NAMALWA (cell line): ENCODE data around the gene FAM149A.
A peak's percentile ranks its signal among the peaks of the same experiment; 100 is the strongest.

Experiments
- DNase-seq: peaks from one replicate; pipeline ENCODE4 v3.0.0-alpha.2; 2015; ENCODE audit warnings: low spot score

FAM149A gene

GRCh38 chr4:186202490-186203140 is 98.1 kb downstream of the FAM149A start:
- DNase-seq: no peak

- no peak for DNase-seq
These were observed 98.9 kb downstream of the FAM149A start for GRCh38 chr4:186203406-186203805.

DNA sequence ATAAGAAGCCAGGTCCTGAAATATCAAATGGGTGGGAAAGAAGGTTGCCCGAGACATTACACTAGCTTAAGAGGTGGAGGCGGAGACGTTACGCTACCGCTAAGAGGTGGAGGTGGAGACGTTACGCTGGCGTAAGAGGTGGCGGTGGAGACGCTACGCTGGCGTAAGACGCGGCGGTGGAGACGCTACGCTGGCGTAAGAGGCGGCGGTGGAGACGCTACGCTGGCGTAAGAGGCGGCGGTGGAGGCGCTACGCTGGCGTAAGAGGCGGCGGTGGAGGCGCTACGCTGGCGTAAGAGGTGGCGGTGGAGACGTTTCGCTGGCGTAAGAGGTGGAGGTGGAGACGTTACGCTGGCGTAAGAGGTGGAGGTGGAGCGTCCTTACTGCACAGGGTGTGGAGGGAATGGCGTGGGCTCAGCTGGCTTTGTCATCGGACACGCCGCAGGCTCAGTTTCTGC is 99.6 kb downstream of the FAM149A start:
- DNase-seq: no peak

DNA sequence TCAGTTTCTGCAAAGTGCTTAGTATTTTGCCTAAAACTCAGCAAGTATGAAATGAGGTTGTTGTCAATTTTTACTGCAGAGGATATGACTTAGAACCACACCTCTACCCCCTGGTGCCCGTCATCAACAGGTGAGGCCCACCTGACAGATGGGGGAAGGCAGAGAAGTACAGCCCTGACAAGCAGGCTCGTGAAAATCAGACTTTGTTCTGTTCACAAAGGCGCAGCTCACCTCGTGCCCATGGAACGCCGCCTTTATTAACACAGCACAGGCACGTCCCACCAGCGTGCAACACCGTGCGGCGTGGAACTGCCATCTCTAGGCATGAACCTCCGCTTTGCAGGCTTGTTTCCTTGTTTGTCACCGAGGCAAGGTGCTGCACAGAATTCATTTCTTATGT is 100.2 kb downstream of the FAM149A start:
- no peak for DNase-seq

- DNase-seq: no peak
These were observed 100.7 kb downstream of the FAM149A start for GRCh38 chr4:186205156-186205555.

- no peak for DNase-seq
These were observed 112.0 kb downstream of the FAM149A start for GRCh38 chr4:186216465-186217024.

DNA sequence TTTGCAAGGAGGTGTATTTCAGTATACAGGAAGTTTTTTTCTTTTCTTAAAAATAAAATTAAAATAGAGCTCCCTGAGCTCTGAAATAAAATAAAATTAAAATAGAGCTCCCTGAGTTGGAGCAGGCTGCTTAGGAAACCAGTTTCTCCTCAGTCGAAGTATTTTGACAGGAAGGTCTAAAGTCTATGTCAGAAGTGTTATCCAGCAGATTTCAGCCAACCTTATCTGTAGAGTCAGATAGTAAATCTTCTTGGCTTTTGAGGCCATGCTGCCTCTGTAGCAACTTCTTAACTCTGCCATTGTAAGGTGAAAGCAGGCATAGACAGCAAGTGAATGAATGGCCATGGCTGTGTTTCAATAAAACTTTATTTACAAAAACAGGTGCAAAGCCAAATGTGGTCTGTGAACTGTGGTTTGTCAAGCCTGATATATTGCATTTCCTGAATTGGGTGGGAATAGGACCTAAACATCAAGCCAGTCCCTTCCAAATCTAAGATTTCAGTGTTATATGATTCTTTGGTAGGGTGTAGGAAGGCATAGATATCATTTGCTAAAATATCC is 113.3 kb downstream of the FAM149A start:
- peak; percentile 35 for DNase-seq

GRCh38 chr4:186221624-186222023 is 117.1 kb downstream of the FAM149A start:
- no peak for DNase-seq
